ENCODE data around the gene ALKAL2.

ALKAL2 gene

GRCh38 chr2:289362-290089, 1.6 kb upstream of the ALKAL2 start:
- no peak for DNase-seq

- no peak for DNase-seq
Observed at GRCh38 chr2:288758-289361, 969 bp upstream of the ALKAL2 start.

DNA sequence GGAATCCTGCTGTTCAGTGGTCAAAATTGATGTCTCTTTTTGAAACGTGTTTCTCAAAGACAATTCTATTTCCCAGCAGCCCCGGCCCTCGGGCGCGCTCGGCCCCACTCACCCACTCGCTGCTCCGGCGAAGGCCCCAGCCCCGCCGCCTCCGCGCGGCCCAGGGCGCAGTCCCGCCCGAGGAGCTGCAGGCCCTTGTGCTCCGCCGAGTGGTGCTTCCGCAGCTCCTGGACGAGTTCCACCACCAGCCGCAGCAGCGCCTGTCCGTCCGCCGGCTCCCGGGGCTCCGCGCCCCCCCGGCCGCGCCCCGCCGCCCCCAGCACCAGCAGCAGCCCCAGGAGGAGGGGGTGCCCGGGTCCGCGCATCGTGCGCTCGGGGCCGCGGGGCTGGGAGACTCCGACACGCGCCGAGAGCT, 413 bp downstream of the ALKAL2 start:
- no peak for DNase-seq

DNA sequence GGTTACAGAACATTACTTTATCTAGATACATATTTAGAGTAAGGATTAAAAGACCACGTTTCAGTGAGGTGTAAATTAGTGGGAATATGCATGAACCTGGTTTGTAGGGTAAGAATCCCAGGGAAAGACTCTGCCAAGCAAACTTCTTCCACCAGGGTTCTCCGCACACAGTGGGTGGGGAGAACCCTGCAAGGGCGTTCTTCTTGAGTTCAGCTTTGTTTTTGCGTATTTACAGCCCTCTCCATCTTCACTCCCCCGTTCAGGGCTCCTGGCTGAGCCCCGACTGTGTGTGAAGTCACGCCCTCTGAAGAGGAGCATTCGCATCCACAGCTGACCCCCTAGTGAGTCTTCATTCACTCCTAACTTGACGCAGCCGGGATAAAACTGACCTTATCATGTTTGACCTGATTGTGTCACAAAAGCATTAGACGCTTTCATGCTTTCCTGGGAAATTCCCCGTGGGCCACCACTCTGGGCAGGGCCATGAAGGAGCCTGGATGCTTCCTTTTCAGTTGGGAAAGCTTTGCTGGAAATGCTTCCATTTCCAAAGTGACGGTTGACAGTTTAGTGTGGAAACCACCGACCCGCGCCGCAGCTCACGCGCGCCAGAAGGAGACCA, 1.0 kb downstream of the ALKAL2 start:
- DNase-seq = no peak

GRCh38 chr2:286035-286434, 1.9 kb downstream of the ALKAL2 start:
- DNase-seq = no peak

DNA sequence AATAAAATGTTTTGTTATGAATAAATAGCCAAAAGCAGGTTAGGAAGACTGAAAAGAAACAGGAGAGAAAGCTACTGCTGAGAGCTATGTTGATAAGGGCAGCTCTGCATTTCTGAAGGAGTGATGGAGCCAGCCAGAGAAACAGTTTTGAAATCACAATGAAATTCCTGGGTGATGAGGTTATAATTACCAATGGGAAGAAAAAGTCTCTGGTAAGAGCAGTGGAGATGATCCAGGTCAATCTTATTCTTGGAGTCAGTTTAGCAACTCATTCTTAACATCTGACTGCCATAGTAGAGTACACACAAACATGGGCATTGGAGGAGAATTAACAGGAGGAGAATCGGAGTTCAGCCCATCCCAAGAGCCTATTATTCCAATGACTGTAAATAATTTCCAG, 2.4 kb downstream of the ALKAL2 start:
- no peak for DNase-seq

DNA sequence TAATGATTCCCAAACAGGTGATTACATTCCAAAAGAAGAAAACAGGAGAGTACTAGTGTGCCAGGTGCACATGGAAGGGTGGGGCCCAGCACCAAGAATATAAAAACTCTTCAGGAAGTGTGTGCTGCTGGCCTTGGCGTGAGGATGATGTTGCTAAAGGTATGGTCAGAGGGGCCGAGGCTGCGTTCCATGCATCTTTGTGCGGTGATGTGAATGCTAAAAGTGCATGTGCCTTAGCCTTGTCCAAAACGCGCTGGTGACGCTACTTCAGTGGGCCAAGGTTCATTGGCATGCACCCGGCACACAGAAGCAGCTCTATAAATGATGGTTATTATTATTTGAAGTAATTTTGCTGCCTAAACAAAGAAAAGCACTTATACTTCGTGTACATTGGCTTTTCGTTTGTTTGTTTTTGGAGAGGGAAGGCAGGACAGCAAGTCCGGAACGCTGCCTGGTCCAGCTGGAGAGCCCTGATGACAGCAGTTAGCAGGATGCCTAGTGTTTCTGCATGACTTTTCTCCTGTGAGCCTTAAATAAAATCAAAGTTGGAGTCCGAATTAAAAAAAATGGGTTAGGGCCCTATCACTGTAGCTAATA, 2.9 kb downstream of the ALKAL2 start:
- no peak for DNase-seq

DNA sequence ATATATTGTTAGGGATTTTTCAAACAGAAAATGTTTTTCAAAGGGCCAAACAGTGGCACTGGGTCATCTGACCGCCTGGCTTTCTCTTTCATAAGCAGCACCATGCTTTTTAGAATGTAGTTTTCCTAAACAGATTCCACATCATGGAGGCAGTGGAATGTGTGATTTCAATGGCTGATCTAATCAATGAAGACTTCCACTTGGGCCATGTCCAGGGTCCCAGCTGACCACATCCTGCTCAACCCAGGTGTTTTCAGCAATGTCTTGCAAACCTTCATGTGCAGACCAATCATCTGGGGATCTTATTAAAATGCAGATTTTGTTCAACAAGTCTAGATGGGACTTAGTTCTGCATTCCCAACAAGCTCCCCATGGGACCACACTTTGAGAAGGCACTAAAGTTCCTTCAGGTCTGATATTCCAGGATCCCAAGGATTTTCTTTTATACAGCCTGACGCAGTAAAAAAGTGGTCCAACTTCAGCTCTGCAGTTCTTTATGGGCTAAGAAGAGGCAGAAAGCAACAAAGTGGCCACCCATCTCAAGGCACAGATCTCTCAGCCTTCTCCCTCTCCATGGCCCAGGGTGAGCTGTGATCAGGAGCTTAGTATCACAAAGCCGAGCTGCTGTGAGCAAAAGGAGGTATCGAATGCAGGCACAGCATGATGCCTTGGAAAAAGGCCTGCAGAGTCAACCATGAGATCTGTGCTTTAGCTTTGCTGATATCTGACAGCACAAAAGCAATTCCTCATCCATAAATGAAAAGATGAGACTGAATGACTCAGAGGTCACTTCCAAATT, 3.7 kb downstream of the ALKAL2 start:
- DNase-seq = no peak

DNA sequence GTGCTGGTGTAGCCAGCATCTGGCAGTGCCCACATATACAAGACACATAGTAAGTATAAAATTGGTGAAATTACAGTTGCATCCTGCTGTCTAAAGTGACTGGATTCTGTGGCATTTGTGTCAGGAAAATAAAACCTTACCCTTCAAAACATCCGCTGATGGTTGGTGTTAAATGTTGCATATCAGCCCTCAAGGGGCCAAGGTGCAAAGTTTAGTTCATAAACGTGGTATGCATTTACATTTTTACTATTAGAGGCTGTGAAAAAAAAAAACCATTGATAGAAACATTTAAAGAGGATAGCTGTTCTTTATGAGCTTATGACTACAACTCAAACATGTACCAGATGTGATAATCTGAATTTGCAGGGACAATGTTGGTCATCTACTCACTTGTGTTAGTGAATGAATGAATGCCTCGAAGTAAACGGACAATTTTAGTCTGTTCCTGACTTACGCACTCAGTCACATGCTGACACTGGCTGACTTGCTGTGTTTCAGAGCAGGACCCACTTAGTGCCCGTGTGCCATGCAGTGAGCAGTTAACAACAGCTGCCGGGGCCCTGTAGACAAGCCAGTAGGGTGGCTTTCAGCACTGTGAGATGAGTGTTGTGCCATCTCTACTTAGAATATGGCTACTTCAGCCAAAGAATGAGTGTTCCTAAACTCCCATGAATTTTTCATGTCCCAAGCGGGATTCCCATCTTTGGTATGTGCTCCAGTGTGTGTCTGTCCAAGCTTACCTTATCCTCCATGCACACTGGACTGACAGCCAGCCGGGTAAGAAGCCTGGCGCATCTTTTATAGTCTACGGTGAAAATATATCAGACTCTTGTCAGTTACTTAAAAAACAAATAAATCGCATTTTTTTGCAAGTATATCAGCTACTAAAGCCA, 5.3 kb downstream of the ALKAL2 start:
- DNase-seq = no peak

DNA sequence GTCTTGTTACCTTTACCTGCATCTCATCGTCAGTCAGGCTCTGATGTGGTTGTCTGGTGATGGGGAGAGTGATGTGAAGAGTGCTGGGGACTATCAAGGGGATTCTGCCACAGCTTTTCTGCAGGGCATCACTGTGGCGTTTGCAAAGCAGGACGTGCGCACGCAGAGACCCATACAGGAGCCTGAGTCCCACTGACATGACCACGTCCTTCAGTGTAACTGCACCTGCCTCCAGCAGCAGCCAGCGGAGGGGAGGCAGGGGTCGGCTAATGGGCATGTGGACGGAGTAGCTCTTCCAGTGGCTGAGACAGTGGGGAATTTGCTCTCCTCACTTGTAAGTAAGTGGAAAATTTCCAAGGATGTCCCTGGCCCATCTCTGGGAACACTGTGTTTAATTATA, 6.5 kb downstream of the ALKAL2 start:
- no peak for DNase-seq

DNA sequence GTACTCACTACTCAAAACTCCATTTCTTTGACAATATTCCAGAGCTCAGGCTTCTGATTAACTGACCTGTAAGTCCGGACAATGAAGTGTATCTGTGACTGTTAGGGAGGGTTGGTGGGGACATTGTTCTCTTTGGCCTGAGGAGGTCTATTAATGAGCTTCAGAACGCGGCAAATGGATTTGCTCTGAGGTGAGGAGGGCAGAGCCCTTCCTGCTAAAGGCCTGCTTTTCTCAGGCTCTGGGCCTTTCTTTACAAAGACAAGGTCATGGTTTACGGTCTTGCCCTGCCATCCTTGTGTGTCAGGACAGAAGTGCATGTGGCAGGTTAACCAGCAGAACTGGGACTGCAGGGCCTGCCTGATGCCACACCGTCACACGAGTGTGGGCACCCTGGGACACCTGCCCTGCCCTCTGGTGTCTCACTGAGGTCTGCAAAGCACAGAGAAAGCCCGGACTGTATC, 7.2 kb downstream of the ALKAL2 start:
- DNase-seq = no peak

DNA sequence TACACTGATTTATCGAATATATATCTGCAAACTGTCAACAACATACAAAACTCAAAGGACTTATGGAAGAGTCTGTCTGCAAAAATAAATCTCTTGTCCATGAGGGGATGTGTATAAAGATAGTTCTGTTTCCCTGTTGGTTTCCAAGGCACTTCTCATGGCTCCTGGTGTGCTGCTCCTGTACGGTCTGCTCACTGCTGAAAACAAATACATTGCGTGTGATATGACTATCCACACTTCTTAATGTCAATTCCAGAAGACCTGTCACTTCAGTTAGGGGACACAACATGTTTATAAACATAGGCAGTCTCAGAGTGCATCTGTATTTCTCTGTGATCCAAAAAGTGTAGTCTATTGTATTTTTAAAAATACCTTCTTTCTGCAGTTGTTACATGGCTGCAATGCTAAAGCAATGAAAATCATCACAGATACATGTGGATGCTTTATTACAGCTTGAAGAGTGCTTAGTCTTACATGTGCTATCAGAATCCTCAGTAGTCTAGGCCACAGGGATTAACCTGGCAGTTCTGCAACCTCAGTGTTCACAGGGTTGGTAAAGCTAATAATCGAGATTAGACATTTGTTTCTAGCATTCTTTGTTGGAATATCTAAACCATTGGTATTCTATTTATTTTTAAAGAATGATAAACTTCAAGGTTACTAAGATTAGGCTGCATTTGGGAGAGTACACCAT, 7.8 kb downstream of the ALKAL2 start:
- no peak for DNase-seq

GRCh38 chr2:279366-279765, 8.5 kb downstream of the ALKAL2 start:
- no peak for DNase-seq

- DNase-seq = no peak
Observed at GRCh38 chr2:278927-279320, 9.0 kb downstream of the ALKAL2 start.

- DNase-seq = no peak
Observed at GRCh38 chr2:278312-278926, 9.5 kb downstream of the ALKAL2 start.

DNA sequence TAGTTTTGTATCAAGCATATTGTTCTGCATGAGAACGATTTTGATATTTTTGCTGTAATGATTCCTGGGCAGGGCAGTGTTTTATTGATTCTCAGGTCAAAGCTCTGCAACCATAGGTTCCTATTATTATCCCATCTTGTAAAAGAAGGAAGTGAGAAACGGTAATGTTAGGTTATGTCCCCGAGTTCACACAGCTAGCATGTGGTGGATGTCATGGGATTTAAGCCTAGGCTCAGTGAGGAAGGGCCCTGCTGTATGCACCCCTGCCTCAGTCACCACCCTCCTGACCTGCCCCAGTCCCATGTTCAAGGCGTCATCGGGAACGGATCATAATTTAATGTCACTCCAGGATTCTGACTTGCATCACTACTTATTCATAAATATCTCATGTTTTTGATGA, 12.4 kb downstream of the ALKAL2 start:
- no peak for DNase-seq

- DNase-seq = no peak
Observed at GRCh38 chr2:274503-274902, 13.4 kb downstream of the ALKAL2 start.

GRCh38 chr2:273333-273732, 14.6 kb downstream of the ALKAL2 start:
- DNase-seq = no peak

GRCh38 chr2:271917-272316, 16.0 kb downstream of the ALKAL2 start:
- no peak for DNase-seq

DNA sequence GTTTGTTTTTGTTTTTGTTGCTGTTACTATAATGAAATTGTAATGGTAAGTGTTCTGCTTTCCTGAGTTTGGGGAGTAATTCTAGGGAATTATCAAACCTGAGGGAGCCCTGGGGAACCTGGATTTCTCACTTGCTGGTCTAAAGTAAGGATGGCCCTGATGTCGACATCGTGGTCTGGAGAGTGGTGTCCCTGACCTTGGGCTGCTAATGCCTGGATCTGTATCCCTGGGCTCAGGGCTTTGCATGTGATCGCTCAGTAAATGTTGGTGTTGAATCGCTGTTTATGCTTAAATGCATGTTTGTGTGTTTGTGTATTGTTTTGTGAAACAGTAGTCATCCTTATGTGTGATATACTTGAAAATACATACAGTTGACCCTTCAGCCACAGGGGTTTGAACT, 17.0 kb downstream of the ALKAL2 start:
- no peak for DNase-seq
